ENCODE data around the gene DHX16. TPM values are rescaled to one million over a fixed set of nuclear protein-coding genes. Genes with fewer than 3 reads are reported as not detected.

DHX16 gene
- total RNA-seq, 1 experiment from 2014 or later, result 34.8 TPM

- H3K36me3 Mint-ChIP-seq (ENCODE audit: insufficient read depth in 1 of 3, low read depth in 3 of 3), result peaks cover 32 to 88% (median 72%) of the 10 kb centered on the region in 3 experiments; a peak in 6 of 7 replicates
- no peaks in the 10 kb centered on the region for H3K4me1 Mint-ChIP-seq
- H3K27ac Mint-ChIP-seq, result no peak overlapping the region; a peak in 1 of 7 replicates
These were observed 17.7 kb downstream of the DHX16 start for GRCh38 chr6:30654798-30655742.

More at GRCh38 chr6:30654798-30655742, 17.7 kb downstream of the DHX16 start:
- Histone ChIP-seq H2BK12ac (ENCODE audit: insufficient read length, low read depth, low read length) (no peak overlapping the region), H3K23ac (ENCODE audit: insufficient read length, low read depth, low read length) (no peak overlapping the region), H2BK15ac (ENCODE audit: low read depth, low read length) (no peak overlapping the region), H3K79me1 (ENCODE audit: insufficient read depth, low read depth, low read length, poor library complexity, severe bottlenecking) (no peaks in the 10 kb centered on the region), H2AFZ (ENCODE audit: low read length) (no peak overlapping the region), H4K91ac (ENCODE audit: insufficient read length, low read depth, low read length) (no peak overlapping the region), H3K9me3 (ENCODE audit: control insufficient read depth, low read depth, low read length) (no peaks in the 10 kb centered on the region), H3T11ph (ENCODE audit: low read length) (no peak overlapping the region), H3K4me2 (ENCODE audit: insufficient read depth, insufficient read length, low read length) (no peak overlapping the region), H2AK5ac (ENCODE audit: insufficient read length, low read length) (no peak overlapping the region), H4K8ac (replicated peaks; ENCODE audit: insufficient read length, low read depth, low read length) (no peak overlapping the region), H3K9ac (ENCODE audit: extremely low read depth, insufficient read length, low read length) (no peak overlapping the region), H2BK20ac (ENCODE audit: low read depth, low read length, poor library complexity, severe bottlenecking) (no peak overlapping the region), H3K18ac (ENCODE audit: insufficient read length, low read depth, low read length) (no peak overlapping the region), H4K20me1 (ENCODE audit: control insufficient read depth, insufficient read depth, insufficient read length) (no peaks in the 10 kb centered on the region), H3K27ac (ENCODE audit: insufficient read length, low read depth, low read length) (no peak overlapping the region), H3K79me2 (ENCODE audit: insufficient read depth, low read length) (no peaks in the 10 kb centered on the region), H3K23me2 (ENCODE audit: insufficient read length, low read depth, low read length, poor library complexity, severe bottlenecking) (no peaks in the 10 kb centered on the region), H3K4me1 (ENCODE audit: insufficient read depth, low read length) (no peaks in the 10 kb centered on the region), H2BK120ac (ENCODE audit: low read depth, low read length, poor library complexity, severe bottlenecking) (no peak overlapping the region), H2BK5ac (ENCODE audit: insufficient read length, low read length) (no peak overlapping the region), H3K4ac (ENCODE audit: low read depth, low read length) (no peak overlapping the region), H3K14ac (ENCODE audit: insufficient read depth, low read length) (no peak overlapping the region), H3K27me3 (ENCODE audit: insufficient read depth, low read length) (no peaks in the 10 kb centered on the region), H4K5ac (ENCODE audit: insufficient read length, low read depth, low read length) (no peak overlapping the region), H3K56ac (ENCODE audit: insufficient read length, low read depth, low read length) (no peak overlapping the region)
- DNase-seq, result no peak
- H3K9me3 Mint-ChIP-seq, result no peaks in the 10 kb centered on the region
- WGBS (ENCODE audit: extremely low coverage, insufficient read length, low lambda C conversion rate), result no CpG with 5 or more reads among the region's 19 CpGs
- TF ChIP-seq CTCF (conservative IDR thresholded peaks at IDR 0.05), result no peak
- no peaks in the 10 kb centered on the region for H3K27me3 Mint-ChIP-seq (ENCODE audit: low read depth)
- H3K4me3 Mint-ChIP-seq, result no peak overlapping the region; a peak in 1 of 5 replicates

Measured in H9 (cell line).